ENCODE results near the gene COL2A1.

Gene COL2A1

DNA sequence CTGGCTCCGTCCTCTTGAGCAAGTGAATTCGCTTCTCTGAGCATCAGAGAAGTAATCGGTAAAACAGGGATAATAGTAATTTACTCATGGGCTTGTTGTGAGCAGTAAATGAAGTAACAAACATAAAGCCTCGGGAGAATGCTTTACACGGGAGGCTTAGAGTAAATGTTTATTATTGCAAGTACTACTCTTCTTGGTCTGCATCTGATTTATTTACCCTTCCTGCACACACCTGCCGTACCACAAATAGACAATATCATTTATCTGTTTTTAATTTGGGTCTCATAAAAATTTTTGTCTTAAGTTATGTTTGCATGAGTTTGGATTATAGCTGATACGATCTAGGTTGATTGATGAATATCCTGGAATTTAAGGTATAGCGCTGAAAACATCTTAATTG lies 7.8 kb upstream of the COL2A1 start:
- DNase-seq (ENCODE audit: low read depth) = no peak

DNA sequence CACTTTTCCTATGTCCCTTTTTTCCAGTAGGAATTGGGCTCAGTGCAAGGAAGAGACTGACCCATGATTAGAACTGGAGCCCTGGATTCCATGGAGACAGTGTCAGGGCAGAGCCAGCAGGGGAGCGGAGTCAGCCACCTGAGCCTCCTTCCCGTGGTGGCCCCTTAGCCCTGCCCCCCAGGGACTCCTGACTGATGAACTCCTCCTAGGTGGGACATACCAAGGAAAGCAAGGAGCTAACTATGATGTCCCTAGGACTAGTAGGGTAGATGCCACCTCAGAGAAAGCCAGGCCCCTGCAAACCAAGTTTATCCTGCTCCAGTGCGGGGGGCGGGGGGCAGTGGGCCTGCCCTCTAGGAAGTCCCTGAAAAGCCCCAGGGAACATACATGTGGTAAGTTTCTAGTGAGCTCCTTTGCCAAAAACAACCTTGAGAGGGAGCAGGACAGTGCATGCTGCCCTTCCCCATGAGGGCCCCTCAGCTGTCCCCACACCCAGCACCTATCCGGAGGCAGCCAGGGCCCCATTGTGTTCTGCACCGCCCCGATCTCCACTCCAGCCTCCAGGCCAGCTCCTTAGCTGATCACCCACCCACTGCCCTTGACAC lies 6.2 kb upstream of the COL2A1 start:
- no peak for DNase-seq (ENCODE audit: low read depth)

DNA sequence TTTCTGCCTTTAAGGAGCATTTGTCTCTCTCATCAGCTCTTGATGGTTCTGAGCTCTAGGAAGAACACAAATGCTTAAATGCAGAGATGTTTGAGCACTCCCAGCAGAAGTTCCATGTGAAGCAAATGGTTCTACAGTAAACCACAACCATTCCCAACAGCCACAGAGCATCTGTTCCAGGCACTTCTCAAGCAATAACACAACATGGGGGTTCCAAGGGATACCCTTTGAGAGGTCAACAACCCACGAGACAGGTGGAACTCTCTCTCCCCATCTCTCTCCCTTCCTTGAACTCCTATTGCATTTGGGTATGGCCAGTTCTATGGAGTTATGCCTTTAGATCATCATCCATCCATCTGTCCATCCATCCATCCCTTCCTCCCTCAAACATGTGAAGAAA lies 5.2 kb upstream of the COL2A1 start:
- no peak for DNase-seq (ENCODE audit: low read depth)

DNA sequence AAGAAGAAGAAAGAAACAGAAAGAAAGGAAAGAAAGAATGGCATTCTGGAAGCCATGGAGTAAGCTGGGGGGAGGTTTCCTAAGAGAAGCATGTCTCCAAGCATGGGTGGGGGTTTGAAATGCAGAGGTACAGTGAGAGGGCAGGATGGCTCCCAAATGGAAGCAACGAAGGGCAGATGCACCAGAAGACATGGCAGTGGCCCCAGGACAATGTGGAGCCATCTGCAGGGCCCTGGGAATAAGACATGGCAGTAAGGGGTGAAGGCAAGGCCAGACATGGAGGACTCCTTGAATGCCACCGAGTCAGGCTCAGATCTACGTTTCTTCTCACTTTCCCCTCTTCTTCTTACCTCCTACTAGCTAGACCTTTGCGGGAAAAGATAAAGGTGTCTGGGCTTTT lies 4.7 kb upstream of the COL2A1 start:
- DNase-seq (ENCODE audit: low read depth) = no peak

DNA sequence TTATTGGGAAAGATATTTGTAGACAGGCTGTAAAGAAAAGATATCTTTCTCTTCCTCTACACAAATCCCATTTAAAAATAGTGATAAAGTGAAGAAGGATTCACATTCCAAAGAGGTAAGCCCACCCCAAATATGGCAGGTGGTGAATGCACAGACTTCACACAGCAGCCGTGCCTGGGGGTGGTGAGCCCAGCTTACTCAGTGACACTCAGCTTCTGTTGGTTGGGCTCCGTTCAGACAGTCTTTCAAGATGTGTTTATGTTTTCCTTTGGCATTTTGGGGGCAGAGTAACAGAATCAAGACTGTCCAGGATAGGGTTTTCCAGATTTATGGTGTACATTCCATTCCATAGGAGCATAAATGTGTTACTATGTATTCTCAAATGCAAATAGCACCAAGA lies 4.1 kb upstream of the COL2A1 start:
- DNase-seq (ENCODE audit: low read depth) = no peak

DNA sequence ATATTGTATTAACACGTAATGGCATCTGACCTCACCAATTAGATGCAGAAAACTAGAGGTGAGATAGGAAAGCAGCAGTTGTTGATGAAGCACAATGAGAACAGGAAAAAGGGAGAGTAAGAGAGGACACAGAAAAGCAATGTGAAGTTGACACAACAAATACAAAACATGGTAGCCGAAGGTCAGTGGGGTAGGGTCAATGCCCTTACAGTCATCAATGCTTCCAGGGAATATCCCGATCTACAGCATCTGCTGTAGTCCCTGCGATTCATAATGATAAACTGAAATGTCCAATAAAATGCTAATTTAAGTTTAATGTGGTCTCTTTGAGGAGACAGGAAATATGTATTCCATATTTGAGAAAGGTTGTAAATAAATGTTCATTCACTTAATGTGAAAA lies 2.9 kb upstream of the COL2A1 start:
- no peak for DNase-seq (ENCODE audit: low read depth)

DNA sequence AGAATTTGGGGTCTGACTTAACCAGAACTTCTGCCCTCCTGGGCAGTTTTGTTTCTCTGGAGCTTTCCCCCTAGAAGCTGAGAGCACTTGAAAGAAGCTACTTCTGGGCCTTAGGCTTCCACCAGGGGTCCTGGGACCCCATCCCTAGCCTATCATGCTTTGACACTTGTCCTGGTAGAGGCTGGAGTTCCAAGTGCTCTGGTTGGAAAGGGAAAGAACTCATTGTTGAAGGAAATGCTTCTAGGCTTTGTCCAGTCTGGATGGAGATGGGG lies 1.4 kb upstream of the COL2A1 start:
- DNase-seq (ENCODE audit: low read depth) = no peak

DNA sequence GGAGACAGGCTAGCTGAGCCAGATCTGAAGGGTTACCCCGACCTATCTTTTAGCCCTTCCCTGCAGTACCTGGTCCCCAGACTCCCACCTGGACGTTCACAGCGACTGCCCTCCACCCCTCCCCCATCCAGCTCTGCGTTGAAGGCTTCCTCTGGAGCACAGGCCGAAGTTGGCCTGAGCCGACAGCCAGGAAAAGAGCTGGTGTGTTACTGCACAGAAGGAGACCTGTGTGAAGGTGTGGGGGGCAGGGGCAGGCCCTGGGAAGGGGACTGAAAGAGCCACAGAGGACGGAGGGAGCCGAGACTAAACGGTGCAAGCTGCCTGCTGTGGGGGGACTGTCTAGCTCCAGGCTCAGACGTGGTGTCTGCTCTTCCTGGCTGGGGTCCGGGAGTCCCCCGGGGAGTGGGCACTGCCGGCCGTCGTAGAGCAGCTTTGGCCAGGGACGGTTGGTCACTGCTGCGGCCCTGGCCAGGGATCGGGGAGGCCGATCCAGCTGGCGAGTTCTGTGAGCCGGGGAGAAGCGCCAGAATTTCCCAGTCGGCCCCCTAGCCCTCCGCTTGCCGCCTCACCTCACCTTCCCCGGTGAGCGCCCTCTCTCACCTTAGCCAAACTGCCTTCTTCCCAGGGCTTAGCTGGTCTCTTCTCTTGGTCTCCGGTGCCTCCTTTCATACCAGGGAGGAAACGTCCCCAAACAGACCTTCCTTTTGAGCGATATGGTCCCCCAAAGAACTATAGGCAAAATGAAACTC lies 899 bp upstream of the COL2A1 start:
- no peak for DNase-seq (ENCODE audit: low read depth)

DNA sequence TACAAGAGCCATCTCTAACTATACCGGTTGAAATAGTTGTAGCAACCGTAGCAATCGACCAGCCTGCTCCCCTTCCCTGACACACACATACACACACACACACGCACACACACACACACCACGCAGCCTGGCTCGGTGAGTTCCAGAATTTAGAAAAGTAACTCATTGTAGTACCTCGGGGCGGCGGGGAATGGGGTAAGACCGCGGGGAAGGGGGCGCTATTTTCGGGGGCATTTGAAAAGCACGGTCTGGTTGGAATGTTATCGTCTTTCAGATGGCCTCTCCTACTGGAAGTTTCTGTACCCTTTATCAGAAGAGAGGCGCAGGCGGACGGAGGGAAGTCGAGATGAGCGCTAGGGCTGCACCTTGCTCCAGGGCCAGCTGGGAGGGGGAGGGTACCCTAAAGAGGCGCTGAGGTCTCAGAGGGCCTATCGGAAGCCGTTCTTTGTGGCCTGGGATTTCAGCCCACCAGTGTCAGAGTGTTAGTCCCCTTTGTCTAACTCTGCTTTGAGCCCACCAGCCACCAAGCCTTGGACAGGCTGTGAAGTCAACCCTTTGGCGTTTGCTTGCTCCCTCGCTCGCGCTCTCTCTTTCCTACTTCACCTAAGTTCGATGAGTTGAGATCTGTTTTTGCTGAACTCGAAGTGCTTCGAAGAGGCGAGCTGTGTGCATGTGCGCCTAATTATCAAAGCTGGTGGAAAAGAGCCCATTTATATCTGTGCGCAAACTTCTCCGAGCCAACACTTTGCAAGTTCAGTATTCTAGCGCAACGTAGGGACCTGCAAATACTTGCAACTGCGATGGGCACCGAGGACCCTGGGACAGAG lies 837 bp downstream of the COL2A1 start:
- no peak for DNase-seq (ENCODE audit: low read depth)

DNA sequence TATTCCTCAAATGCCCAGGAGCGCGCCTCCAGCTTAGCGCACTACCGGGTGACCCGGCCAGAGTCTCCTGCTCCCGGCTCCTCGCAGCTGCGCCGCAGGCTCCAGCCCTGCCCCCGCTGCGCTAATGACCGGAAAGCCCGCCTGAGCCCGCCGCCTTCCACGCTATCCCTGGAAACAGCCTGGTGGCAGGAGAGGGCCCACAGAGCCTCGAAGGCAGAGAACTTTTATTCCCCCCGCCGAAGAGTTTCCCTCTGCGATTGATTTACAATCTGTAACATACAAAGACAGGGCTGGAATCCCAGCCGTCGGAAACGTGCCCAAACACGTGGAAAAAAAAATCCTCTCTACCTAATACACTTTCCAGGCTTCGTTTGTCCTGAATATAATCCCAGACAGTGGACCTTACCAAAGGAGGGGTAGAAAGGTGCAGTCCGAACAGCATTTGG lies 1.5 kb downstream of the COL2A1 start:
- DNase-seq (ENCODE audit: low read depth) = no peak

DNA sequence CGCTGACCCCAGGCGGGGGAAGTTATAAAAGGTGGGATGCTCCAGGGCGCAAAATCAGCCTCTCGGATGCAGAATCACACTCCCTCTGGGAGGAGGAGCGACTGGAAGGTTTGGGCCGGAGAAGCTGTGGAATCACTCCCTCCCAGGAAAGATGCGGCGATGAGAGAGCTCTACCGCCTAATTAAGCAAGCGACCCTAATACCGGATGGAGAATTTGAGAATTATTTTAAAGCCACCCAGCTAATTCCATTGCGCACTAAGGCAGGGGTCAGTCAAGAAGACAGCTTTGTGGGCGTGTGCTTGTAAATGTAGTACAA lies 1.9 kb downstream of the COL2A1 start:
- DNase-seq (ENCODE audit: low read depth) = no peak

DNA sequence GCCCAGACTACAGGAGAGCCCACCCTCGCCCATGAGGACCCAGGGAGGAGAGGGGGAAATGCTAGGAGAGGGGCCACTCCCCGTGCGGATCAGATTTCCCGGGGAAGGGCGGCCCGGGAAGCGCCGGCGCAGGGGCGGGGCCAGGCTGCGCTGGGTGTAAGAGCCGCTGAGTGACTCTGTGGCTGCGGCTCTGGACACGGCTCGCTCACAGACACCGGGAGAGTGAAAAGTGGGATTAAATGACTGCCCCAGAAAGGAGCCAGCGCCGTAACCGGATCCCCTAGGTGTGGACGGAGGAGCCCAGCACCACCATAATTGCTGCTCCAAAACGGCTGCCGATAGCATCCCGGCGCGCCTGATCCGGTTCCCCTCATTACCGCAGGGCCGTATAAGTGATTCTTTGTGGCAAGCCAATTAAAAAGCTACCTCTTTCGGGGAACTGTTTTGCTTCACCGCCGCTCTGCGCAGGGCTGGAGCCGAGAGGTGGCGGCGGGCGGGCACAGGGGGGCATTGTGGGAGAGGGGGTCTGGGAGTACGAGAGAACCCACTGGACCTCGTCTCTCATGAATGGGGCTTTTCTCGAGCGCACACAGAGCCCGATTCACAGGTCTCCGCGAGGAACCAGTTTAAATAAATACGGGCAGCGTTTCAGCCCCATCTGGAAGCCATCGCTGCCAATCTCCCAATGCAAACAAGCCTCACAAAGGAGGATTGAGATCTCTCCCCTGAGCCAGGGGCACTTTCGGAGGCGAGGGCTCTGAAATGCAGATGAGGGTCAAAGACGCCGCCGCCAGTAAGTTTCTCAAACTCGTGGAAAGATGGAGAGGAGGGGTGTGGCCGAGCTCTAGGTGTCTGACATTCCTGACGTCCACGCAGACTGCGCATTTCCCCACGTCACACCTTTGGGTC lies 2.5 kb downstream of the COL2A1 start:
- no peak for DNase-seq (ENCODE audit: low read depth)

DNA sequence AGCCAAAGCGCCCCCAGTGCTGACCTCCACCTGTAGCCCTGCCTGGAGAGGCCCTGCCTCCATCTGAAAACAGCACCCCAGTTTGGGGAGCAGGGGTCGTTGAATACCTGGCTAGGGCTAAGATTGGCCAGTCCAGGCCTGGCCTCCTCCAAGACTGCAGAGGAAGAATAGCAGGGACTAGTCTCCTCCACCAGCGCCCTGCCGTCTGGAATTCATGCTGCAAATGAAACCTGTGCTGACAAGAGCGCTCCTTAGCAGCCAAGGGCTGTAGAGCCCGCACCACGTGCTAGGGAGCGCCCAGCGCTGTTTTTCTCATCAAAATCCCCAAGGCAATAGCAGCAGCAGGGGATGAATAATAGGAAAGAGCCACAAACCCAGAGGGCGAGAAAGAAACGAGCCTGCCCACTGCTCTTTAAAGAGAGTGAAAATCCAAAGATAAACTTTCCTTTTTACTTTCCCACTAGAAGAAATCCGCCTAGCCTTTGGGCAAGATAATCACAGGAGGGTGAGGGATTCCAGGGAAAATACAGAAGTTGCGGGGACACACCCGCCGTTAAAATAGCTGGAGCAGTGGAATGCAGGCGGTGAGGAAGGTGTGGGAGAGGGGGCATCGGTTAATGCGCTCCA lies 3.3 kb downstream of the COL2A1 start:
- no peak for DNase-seq (ENCODE audit: low read depth)

DNA sequence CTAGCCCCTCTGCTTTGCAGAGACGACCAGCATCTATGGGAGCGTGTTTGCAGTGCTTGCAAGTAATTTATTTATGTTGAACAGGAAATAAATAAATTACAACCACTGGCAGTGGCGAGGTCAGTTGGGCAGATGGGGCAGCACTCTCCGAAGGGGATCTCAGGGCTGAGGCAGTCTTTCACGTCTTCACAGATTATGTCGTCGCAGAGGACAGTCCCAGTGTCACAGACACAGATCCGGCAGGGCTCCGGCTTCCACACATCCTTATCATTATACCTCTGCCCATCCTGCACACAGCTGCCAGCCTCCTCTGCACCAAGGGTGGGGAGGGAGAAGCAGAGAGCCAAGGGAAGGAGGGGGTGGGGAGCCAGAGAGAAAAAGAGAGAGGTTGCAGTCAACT lies 4.5 kb downstream of the COL2A1 start:
- DNase-seq (ENCODE audit: low read depth) = no peak

DNA sequence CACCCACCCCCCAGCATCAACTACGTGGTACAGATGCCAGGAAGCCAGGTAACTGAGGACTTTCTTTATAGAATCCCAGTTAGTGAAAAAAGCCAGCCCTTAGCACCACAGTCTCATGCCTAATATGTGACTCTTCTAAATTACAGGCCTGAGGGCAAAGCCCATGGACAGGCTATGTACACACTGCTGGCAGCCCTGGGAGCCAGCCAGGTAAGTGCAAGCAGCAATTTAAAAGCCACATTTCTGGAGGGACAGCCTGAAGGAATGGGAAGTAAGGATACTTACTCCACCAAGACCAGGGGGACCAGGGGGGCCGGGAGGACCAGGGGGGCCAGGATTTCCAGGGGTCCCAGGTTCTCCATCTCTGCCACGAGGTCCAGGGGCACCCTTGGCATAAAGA lies 7.0 kb downstream of the COL2A1 start:
- no peak for DNase-seq (ENCODE audit: low read depth)

DNA sequence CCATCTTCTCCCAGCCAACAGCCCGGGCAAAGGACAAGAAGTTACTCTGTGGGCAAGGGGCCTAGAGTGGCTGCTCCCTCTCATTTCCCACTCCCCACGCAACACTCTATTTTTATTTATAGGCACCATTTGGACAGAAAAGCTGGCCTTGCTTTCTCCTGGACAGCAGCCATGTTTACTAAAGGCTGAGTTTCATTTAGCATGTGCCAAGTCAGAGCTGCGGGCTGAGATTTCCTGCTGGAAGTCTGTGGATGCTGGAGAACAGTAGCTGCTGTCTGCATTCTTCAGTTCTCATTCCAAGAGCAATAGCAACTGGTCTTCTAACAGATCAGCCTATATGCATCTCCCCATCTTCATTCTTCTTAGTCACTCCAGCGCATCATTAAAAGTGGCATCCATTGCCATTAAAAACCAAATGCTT lies 8.3 kb downstream of the COL2A1 start:
- DNase-seq (ENCODE audit: low read depth) = no peak

DNA sequence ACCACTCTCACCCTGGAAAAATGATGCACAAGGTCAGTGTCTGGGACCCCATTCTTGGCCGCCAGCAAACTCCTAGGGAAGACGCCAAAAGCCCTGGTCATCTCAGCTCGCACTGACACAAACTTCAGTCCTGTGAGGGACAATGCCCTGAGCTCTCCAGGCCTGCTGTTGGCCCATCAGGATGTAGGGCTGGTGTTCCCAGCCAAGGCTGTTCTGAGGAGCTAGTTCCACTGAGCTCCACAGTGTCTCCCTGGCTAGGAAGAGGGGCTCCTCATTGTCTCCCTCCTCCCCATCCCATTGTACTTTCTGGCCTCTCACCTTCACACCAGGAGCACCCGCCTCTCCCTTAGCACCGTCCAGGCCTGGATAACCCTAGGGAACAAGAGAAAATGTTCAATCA lies 10.8 kb downstream of the COL2A1 start:
- no peak for DNase-seq (ENCODE audit: low read depth)

DNA sequence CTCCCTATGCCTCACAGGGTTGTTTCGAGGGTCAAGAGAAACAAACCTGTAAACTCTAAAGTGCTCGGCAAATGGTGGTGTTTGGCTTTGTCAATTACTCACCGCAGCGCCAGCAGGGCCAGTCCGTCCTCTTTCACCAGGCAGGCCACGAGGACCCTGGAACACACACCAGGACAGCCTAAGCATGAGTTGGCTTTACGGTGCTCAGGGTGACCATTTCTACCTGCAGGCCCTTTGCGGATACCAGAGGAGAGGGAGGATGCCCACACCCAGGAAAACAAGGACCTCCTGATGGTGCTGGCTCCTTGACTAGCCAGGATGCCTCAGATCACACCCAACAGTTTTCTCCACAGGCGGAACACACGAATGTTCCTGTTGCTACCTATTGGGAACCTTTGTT lies 11.5 kb downstream of the COL2A1 start:
- DNase-seq (ENCODE audit: low read depth) = no peak

DNA sequence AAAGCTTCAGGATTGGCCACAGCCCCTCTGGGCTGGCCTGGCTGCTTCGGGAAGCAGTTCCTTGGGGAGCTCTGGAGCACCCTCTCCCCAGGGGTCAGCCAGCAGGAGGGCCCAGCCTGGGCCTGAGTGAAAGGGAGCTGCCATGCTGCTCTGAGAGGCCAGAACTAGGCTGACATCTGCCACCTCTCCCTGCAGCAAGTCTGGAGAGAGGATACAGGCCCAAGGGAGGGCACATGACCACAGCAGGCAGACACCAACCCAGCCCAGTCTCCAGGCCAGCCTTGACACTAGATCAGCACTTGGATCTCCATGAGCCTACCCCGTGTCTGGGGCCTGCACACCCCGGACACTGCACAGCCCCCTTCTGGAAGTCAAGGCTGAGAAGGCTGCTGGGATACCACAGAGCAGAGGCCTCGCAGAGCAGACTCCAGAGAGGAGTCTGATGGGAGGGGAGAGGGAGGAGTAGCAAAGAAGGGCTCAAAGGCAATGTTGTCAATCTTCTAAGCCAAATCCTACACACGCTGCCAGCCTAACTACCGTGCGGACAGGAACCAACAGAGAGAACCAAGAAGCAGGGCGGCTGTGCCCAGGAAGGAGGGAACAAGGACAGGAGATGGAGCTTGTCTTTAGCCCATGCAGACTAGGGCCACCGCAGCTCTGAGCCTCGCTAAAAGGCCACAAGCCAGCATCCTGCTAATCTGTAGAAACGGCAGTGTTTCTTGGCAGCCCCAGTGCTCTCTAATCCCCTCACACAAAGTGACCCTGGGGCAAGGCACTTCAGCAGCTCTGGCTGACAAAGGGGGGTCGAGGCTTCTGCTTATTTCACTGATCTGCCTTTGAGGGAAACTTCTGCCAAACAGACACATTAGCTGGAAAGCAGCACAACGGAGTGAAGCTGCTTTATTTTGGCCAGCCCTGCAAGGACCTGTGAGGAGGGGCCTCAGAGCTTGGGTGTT lies 12.9 kb downstream of the COL2A1 start:
- DNase-seq (ENCODE audit: low read depth) = no peak

DNA sequence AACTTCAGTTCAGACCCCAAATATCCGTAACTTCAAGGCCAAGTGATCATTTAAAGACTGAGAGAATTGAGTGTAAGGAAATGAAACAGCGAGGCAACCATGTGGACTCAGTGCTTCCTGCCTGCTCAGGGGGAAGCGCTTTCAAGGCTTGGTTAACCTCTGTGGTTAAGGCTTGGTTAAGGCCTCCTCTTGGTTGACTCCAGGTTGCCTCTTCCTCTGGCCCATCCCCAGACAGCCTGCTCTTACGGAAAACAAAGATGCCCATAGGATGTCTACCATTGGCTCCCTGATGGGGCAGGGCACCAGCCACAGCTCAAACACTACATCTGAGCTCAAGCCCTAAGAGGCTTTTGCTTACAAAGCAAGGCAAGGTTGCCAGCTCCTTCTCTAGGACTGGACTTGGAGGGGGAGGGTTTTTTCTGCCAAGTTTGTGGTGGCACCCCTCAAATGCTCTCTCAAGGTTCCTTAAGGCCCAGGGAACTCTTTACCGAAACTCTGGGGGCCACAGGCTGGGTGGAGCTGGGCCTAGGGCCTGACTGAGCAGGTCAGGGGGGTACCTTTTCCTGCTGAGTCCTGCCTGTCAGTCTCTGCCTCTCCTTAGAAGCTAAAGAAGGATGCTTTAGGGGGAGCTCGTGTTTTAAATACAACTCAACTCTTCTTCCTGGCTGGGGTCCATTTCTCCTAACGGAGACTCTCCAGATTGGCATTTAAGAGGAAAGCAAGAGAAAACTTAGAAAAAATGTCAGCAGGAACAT lies 13.7 kb downstream of the COL2A1 start:
- no peak for DNase-seq (ENCODE audit: low read depth)

All from CMK (cell line).